HEK293T (cell line): ENCODE results near the gene SOX2.

Experiments
- CTCF ChIA-PET: fragments of 350-600 bp; formaldehyde crosslinking; extraction: SDS; loops from one replicate; lab custom pipeline; 2021; ENCODE audit warnings: antibody characterized with exemption, inconsistent platforms; lab: Yijun Ruan, JAX
- POLR2A ChIA-PET: fragments of 350-600 bp; formaldehyde crosslinking; extraction: SDS; loops from one replicate; lab custom pipeline; 2020; ENCODE audit warnings: antibody characterized with exemption, inconsistent platforms; lab: Yijun Ruan, JAX
- DNase-seq: peaks from one replicate; pipeline ENCODE4 v3.0.0; 2012; ENCODE audit warnings: mixed read lengths; ENCODE audit errors: extremely low spot score
- ARNT ChIP-seq: fragments of 450-650 bp; IDR thresholded peaks from 2 replicates; pipeline ENCODE4 v1.6.1; 2017; ENCODE audit warnings: mild to moderate bottlenecking
- BHLHE40 ChIP-seq: fragments of 450-650 bp; IDR thresholded peaks from 2 replicates; pipeline ENCODE4 v1.6.1; 2016; ENCODE audit warnings: mild to moderate bottlenecking, moderate library complexity, borderline replicate concordance
- CTBP1 ChIP-seq: fragments of 450-650 bp; IDR thresholded peaks from 2 replicates; pipeline ENCODE4 v1.6.1; 2016; ENCODE audit warnings: borderline replicate concordance
- ELF4 ChIP-seq: fragments of 450-650 bp; IDR thresholded peaks from 2 replicates; pipeline ENCODE4 v1.6.1; 2017; ENCODE audit warnings: antibody characterized with exemption
- FOXA1 ChIP-seq: fragments of 450-650 bp; IDR thresholded peaks from 2 replicates; pipeline ENCODE4 v1.6.1; 2016; ENCODE audit warnings: mild to moderate bottlenecking
- FOXK2 ChIP-seq: fragments of 450-650 bp; IDR thresholded peaks from 2 replicates; pipeline ENCODE4 v1.6.1; 2016; ENCODE audit warnings: mild to moderate bottlenecking
- FOXM1 ChIP-seq: fragments of 450-650 bp; IDR thresholded peaks from 2 replicates; pipeline ENCODE4 v1.6.1; 2017; ENCODE audit warnings: mild to moderate bottlenecking, borderline replicate concordance
- HDGF ChIP-seq: fragments of 450-650 bp; IDR thresholded peaks from 2 replicates; pipeline ENCODE4 v1.6.1; 2017; ENCODE audit warnings: antibody characterized with exemption, borderline replicate concordance
- L3MBTL2 ChIP-seq: fragments of 450-650 bp; conservative IDR thresholded peaks from 2 replicates; pipeline ENCODE4 v1.6.1; 2016; ENCODE audit warnings: mild to moderate bottlenecking
- LEF1 ChIP-seq: fragments of 450-650 bp; IDR thresholded peaks from 2 replicates; pipeline ENCODE4 v1.6.1; 2017; ENCODE audit warnings: mild to moderate bottlenecking, borderline replicate concordance
- NFRKB ChIP-seq: fragments of 450-650 bp; IDR thresholded peaks from 2 replicates; pipeline ENCODE4 v1.6.1; 2016; ENCODE audit warnings: mild to moderate bottlenecking, moderate library complexity
- PKNOX1 ChIP-seq: fragments of 450-650 bp; IDR thresholded peaks from 2 replicates; pipeline ENCODE4 v1.6.1; 2016
- SP1 ChIP-seq: fragments of 450-650 bp; IDR thresholded peaks from 2 replicates; pipeline ENCODE4 v1.6.1; 2017
- SUZ12 ChIP-seq: fragments of 450-650 bp; IDR thresholded peaks from 2 replicates; pipeline ENCODE4 v1.6.1; 2016; ENCODE audit warnings: mild to moderate bottlenecking
- TARDBP ChIP-seq: fragments of 450-650 bp; IDR thresholded peaks from 2 replicates; pipeline ENCODE4 v1.6.1; 2016
- ZNF384 ChIP-seq: fragments of 450-650 bp; IDR thresholded peaks from 2 replicates; pipeline ENCODE4 v1.6.1; 2016

Gene SOX2

DNA sequence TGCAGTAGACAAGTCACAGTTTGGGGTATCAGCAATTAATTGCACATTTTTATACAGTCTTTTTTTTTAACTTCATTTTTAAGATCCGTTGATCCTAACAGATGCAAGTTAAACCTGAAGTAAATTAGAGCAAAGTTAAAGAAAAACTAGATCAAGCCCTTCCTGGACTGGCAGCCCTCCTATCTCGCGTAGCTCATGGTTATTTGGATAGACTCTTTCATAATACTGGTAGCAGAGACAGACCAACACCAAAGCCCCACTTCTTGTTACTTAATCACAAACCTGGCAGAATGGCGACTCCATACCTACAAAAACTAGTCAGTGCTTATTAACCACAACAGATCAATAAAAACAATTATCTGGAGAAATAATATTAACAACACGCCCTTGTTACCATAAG, 26.8 kb downstream of the SOX2 start:
- CTCF ChIA-PET: no interaction called here
- TF ChIP-seq TARDBP (no peak), NFRKB (no peak), ELF4 (no peak), PKNOX1 (no peak), SP1 (no peak), FOXM1 (no peak), FOXA1 (no peak), L3MBTL2 (no peak)
- POLR2A ChIA-PET: no interaction called here
- no peak for DNase-seq

- TF ChIP-seq FOXM1 (no peak), CTBP1 (no peak), FOXK2 (no peak), HDGF (no peak), ELF4 (no peak), SP1 (no peak), TARDBP (no peak), ARNT (no peak), PKNOX1 (no peak), BHLHE40 (no peak)
- no peak for DNase-seq
- CTCF ChIA-PET: no interaction called here
- POLR2A ChIA-PET: no interaction called here
These were observed 27.9 kb downstream of the SOX2 start for GRCh38 chr3:181739628-181740027.

DNA sequence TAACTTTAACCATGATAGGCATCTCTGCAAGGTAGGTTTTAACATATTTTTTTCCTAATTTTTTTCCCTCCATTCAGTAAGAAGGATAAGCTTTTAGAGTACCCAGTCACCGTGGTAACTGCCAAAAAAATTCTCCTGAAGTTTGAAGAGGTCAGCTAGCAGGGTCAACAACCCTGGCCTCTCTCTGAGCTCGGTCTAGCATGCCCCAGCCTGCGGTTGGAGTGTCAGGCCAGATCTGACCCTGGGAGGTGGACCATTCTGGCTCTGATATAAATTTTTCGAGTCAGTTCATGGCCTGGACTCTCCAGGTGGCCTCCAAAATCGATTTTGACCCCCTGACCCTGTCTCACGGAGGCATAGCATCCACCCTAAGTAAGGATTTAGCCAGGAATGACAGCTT, 29.7 kb downstream of the SOX2 start:
- CTCF ChIA-PET: no interaction called here
- POLR2A ChIA-PET: no interaction called here
- DNase-seq: no peak
- TF ChIP-seq CTBP1 (no peak), PKNOX1 (no peak), ELF4 (no peak), LEF1 (no peak), NFRKB (no peak), SP1 (no peak), FOXM1 (no peak)

GRCh38 chr3:181752202-181752671, 40.5 kb downstream of the SOX2 start:
- CTCF ChIA-PET: no interaction called here

DNA sequence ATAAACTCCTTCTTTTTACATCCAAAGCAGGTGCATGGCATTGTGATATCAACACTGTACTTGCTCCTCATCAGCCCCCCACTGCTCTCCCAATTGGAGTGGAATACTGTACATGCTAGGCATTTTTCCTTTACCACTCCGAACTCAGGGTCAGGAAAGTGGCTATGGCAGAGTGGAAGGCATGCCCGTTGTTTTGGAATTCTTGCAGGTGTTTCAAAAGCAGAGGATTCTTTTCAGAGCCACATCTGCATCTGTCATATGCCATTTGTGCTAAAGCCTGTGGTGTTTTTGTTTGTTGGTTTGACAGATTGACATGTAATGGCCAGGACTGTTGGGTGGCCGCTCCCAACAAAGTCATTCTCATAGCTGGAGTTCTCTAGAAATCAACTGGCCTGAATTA, 41.7 kb downstream of the SOX2 start:
- no peak for TF ChIP-seq PKNOX1
- no peak for TF ChIP-seq HDGF
- no peak for TF ChIP-seq ZNF384
- ChIA-PET POLR2A (no interaction called here), CTCF (no interaction called here)
- no peak for DNase-seq

More at GRCh38 chr3:181752202-181752671, 40.5 kb downstream of the SOX2 start:
- POLR2A ChIA-PET: no interaction called here
- DNase-seq: no peak
- no peak for TF ChIP-seq PKNOX1
- TF ChIP-seq ELF4: no peak
- no peak for TF ChIP-seq FOXA1
- no peak for TF ChIP-seq NFRKB
- no peak for TF ChIP-seq FOXK2
- TF ChIP-seq FOXM1: no peak

DNA sequence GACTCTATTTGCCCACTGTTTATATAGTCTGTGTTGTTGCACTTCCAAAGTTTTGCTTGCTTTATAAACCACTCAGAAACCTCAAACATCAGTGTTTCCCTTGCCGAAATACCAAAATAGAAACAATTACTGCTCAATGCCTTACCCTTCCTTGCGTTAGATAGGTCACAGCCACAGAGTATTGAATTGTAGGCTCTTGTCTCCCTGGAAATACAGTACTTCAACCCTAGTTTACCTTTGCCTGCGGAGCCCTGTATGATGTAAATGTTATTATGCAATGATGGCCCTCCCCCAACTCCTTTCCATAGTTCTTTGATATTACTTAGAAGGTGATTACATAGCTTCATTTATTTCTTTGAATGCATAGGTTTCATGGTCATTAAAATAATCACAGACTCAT, 44.2 kb downstream of the SOX2 start:
- TF ChIP-seq FOXM1 (no peak), ZNF384 (no peak), BHLHE40 (no peak), TARDBP (no peak), CTBP1 (no peak), LEF1 (no peak), ARNT (no peak), HDGF (no peak), ELF4 (no peak), NFRKB (no peak), FOXA1 (no peak), PKNOX1 (no peak), FOXK2 (no peak), SP1 (no peak), SUZ12 (no peak), L3MBTL2 (no peak)
- CTCF ChIA-PET: no interaction called here
- no peak for DNase-seq
- POLR2A ChIA-PET: no interaction called here
